GM23338 (cell line): ENCODE data around the gene SHISAL1. TPM values are rescaled to one million over a fixed set of nuclear protein-coding genes. Genes with fewer than 3 reads are reported as not detected.

Source experiments
- ATAC-seq: fragments of 200-7000 bp; cut with Tn5 transposase; 3 replicates; pipeline ENCODE4 v1.9.1; 2020
- DNase-seq: peaks from one replicate; pipeline ENCODE4 v3.0.0-alpha.2; 2015; ENCODE audit warnings: low spot score
- H2AFZ ChIP-seq: fragments of 200-600 bp; sonication (generic); 2 replicates; pipeline ENCODE4 v1.8.0; 2016; ENCODE audit warnings: antibody characterized with exemption, mild to moderate bottlenecking, moderate library complexity
- H3F3A ChIP-seq: fragments of 200-600 bp; sonication (generic); replicated peaks from 2 replicates; pipeline ENCODE4 v1.8.0; 2017; ENCODE audit warnings: antibody characterized with exemption, mixed run types, low read depth
- H3K27ac ChIP-seq: fragments of 200-600 bp; sonication (generic); 2 replicates; pipeline ENCODE4 v1.6.1; 2016; ENCODE audit warnings: low read depth
- H3K27me3 ChIP-seq: fragments of 200-600 bp; sonication (generic); 2 replicates; pipeline ENCODE4 v1.8.0; 2016; ENCODE audit warnings: mild to moderate bottlenecking, mixed run types, moderate library complexity; ENCODE audit not compliant: insufficient read depth
- H3K36me3 ChIP-seq: fragments of 200-600 bp; sonication (generic); 2 replicates; pipeline ENCODE4 v1.8.0; 2016; ENCODE audit warnings: mild to moderate bottlenecking; ENCODE audit not compliant: insufficient read depth
- H3K4me1 ChIP-seq: fragments of 200-600 bp; sonication (generic); 2 replicates; pipeline ENCODE4 v1.8.0; 2016; ENCODE audit warnings: mild to moderate bottlenecking, moderate library complexity; ENCODE audit not compliant: insufficient read depth
- H3K4me2 ChIP-seq: fragments of 200-600 bp; sonication (generic); 2 replicates; pipeline ENCODE4 v1.7.1; 2017; ENCODE audit warnings: mixed run types
- H3K4me3 ChIP-seq: fragments of 200-600 bp; sonication (generic); 2 replicates; pipeline ENCODE4 v1.6.1; 2016; ENCODE audit warnings: mixed run types
- H3K79me2 ChIP-seq: fragments of 200-600 bp; sonication (generic); replicated peaks from 2 replicates; pipeline ENCODE4 v1.8.0; 2017; ENCODE audit warnings: mild to moderate bottlenecking; ENCODE audit not compliant: insufficient read depth
- H3K9me2 ChIP-seq: fragments of 200-600 bp; sonication (generic); 2 replicates; pipeline ENCODE4 v1.8.0; 2017; ENCODE audit not compliant: insufficient read depth
- H4K20me1 ChIP-seq: fragments of 200-600 bp; sonication (generic); replicated peaks from 2 replicates; pipeline ENCODE4 v1.8.0; 2017; ENCODE audit warnings: mild to moderate bottlenecking; ENCODE audit not compliant: insufficient read depth
- H3K27ac Mint-ChIP-seq: 2 replicates; pipeline ENCODE4 v1.8.0; 2020; ENCODE audit warnings: inconsistent platforms, mild to moderate bottlenecking, moderate library complexity, mixed read lengths
- H3K27me3 Mint-ChIP-seq: 3 replicates; pipeline ENCODE4 v1.8.0; 2022; ENCODE audit warnings: low read depth, mild to moderate bottlenecking, moderate library complexity, mixed read lengths, inconsistent platforms; ENCODE audit not compliant: insufficient read depth, poor library complexity
- H3K36me3 Mint-ChIP-seq: 3 replicates; pipeline ENCODE4 v1.8.0; 2021; ENCODE audit warnings: low read depth, mild to moderate bottlenecking, inconsistent platforms, moderate library complexity, mixed read lengths
- H3K4me1 Mint-ChIP-seq: 3 replicates; pipeline ENCODE4 v1.8.0; 2020; ENCODE audit warnings: mild to moderate bottlenecking, inconsistent platforms, mixed read lengths
- H3K4me3 Mint-ChIP-seq: 3 replicates; pipeline ENCODE4 v1.8.0; 2021; ENCODE audit warnings: moderate library complexity, mild to moderate bottlenecking, inconsistent platforms, mixed read lengths
- H3K9me3 Mint-ChIP-seq: 3 replicates; pipeline ENCODE4 v1.8.0; 2020; ENCODE audit warnings: moderate library complexity, mild to moderate bottlenecking, inconsistent platforms, mixed read lengths
- EZH2 ChIP-seq: fragments of 200-600 bp; sonication (generic); IDR thresholded peaks from one replicate; pipeline ENCODE4 v1.8.0; 2017; ENCODE audit warnings: antibody characterized with exemption, mild to moderate bottlenecking, low read depth; ENCODE audit not compliant: unreplicated experiment
- EZH2phosphoT487 ChIP-seq: fragments of 200-600 bp; sonication (generic); IDR thresholded peaks from one replicate; pipeline ENCODE4 v1.8.1; 2018; ENCODE audit warnings: antibody characterized with exemption; ENCODE audit not compliant: unreplicated experiment
- JUNB ChIP-seq: IDR thresholded peaks from one replicate; pipeline ENCODE4 v1.6.1; 2016; ENCODE audit warnings: antibody characterized with exemption; ENCODE audit not compliant: unreplicated experiment
- STAT1 ChIP-seq: IDR thresholded peaks from one replicate; pipeline ENCODE4 v1.6.1; 2016; ENCODE audit warnings: antibody characterized with exemption; ENCODE audit not compliant: unreplicated experiment
- ZNF114 ChIP-seq: fragments of 250-450 bp; sonication (Bioruptor Pico); IDR thresholded peaks from 2 replicates; pipeline ENCODE4 v1.5.0; 2020; ENCODE audit warnings: mild to moderate bottlenecking, moderate library complexity
- ZNF331 ChIP-seq: fragments of 250-450 bp; sonication (Bioruptor Pico); IDR thresholded peaks from 2 replicates; pipeline ENCODE4 v1.5.0; 2020; ENCODE audit warnings: low read depth, mild to moderate bottlenecking, moderate library complexity
- ZNF462 ChIP-seq: fragments of 250-450 bp; sonication (Bioruptor Pico); IDR thresholded peaks from 2 replicates; pipeline ENCODE4 v1.5.0; 2020; ENCODE audit warnings: mild to moderate bottlenecking, moderate library complexity
- polyA plus RNA-seq: library from polyadenylated mRNA; unstranded; fragments of >200 nt; fragmentation: Nextera tagmentation; extraction: Ambion mirVana; gene quantifications from 2 replicates; pipeline ENCODE4 v1.2.1, GENCODE V29; 2016
- total RNA-seq: library from RNA; depleted of rRNA; stranded (reverse); fragments of >200 nt; shearing (Covaris generic); gene quantifications from 2 replicates; pipeline ENCODE4 v1.2.3, GENCODE V29; 2014
- TF ChIP-seq, protein P1 (sequence below): IDR thresholded peaks from 2 replicates; pipeline ENCODE4 v1.6.1; 2016; ENCODE audit warnings: antibody characterized with exemption

Gene SHISAL1
- total and polyA plus RNA-seq, 2 experiments from 2014 or later = 0.71 to 3.4 TPM

GRCh38 chr22:44207173-44207980, 105.4 kb downstream of the SHISAL1 start:
- no peak overlapping the region for H3K4me3 Mint-ChIP-seq
- DNase-seq = no peak

More at GRCh38 chr22:44207173-44207980, 105.4 kb downstream of the SHISAL1 start:
- H3K4me1 Mint-ChIP-seq = no peaks in the 10 kb centered on the region; the same call in 2 of the 3 replicates
- H3K27me3 Mint-ChIP-seq = peaks cover 5% of the 10 kb centered on the region
- H3K27ac Mint-ChIP-seq = no peak overlapping the region
- Histone ChIP-seq H3K27me3 (no peaks in the 10 kb centered on the region), H3K79me2 (no peaks in the 10 kb centered on the region), H2AFZ (no peak overlapping the region), H3K4me2 (no peak overlapping the region), H3F3A (no peaks in the 10 kb centered on the region), H4K20me1 (no peaks in the 10 kb centered on the region), H3K9me2 (no peaks in the 10 kb centered on the region), H3K36me3 (no peaks in the 10 kb centered on the region), H3K4me1 (no peaks in the 10 kb centered on the region), H3K4me3 (no peak overlapping the region), H3K27ac (no peak overlapping the region)
- TF ChIP-seq, protein P1, sequence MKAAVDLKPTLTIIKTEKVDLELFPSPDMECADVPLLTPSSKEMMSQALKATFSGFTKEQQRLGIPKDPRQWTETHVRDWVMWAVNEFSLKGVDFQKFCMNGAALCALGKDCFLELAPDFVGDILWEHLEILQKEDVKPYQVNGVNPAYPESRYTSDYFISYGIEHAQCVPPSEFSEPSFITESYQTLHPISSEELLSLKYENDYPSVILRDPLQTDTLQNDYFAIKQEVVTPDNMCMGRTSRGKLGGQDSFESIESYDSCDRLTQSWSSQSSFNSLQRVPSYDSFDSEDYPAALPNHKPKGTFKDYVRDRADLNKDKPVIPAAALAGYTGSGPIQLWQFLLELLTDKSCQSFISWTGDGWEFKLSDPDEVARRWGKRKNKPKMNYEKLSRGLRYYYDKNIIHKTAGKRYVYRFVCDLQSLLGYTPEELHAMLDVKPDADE = no peak
- TF ChIP-seq JUNB = no peak
- TF ChIP-seq ZNF462 = no peak
- TF ChIP-seq EZH2 = no peak
- TF ChIP-seq ZNF114 (CRISPR knock-in tag) = no peak
- TF ChIP-seq EZH2phosphoT487 = no peak
- no peak for TF ChIP-seq ZNF331 (CRISPR knock-in tag)
- no peak for TF ChIP-seq STAT1
- no peak for ATAC-seq
- H3K9me3 Mint-ChIP-seq = peaks cover 3% of the 10 kb centered on the region; the same call in 1 of the 3 replicates
- no peaks in the 10 kb centered on the region for H3K36me3 Mint-ChIP-seq
